ENCODE results near the gene SFN. TPM values are rescaled to one million over a fixed set of nuclear protein-coding genes. Genes with fewer than 3 reads are reported as not detected.

Gene SFN
- total and polyA plus RNA-seq, 2 of the 4 experiments (the other 2 are of a cell fraction) = 0.18 to 0.34 TPM

DNA sequence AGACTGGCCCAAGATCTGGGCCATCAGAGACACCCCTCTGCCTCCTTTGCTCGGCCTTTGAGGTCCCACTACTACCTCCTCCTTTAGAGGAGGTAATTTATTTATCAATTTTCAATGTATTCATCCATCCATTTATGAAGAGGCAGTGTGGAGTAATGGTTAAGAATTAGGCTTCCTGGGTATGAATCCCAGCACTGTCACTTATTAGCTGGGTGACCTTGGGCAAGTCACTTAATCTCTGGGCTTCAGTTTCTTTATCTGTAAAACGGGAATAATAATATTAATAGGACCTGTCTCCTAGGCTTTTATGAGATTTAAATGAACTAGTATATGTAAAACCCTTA is 49.2 kb downstream of the SFN start:
- H4K5ac ChIP-seq (ENCODE audit: low read depth, low read length) = no peak overlapping the region
- no peak overlapping the region for H3K4ac ChIP-seq (ENCODE audit: low read depth, low read length)
- no peaks in the 10 kb centered on the region for H3K9me1 ChIP-seq (ENCODE audit: insufficient read depth, low read length)
- no CpG with 5 or more reads among the region's 2 CpGs for WGBS, 2 experiments (ENCODE audit: extremely low coverage in 2 of 2, insufficient read length in 1 of 2)
- no peak overlapping the region for H2BK20ac ChIP-seq (ENCODE audit: low read depth, low read length)
- BruUV-seq (replicated peaks) = no TSS peak
- no peak overlapping the region for H3K14ac ChIP-seq (replicated peaks; ENCODE audit: low read depth, low read length)
- H3K9me3 ChIP-seq (ENCODE audit: control insufficient read depth, insufficient read depth, low read length) = no peaks in the 10 kb centered on the region
- H2AK5ac ChIP-seq (ENCODE audit: low read depth, low read length) = no peak overlapping the region
- no peak overlapping the region for H3K4me3 ChIP-seq (ENCODE audit: insufficient read depth, low read depth, low read length)
- intact Hi-C loops (cut with micrococcal nuclease) = no loop called here
- H3K79me1 ChIP-seq (ENCODE audit: low read depth in 1 of 2, low read length in 2 of 2) = no peaks in the 10 kb centered on the region
- H3K27me3 ChIP-seq (ENCODE audit: control insufficient read depth, insufficient read depth, low read length) = peaks cover 20% of the 10 kb centered on the region
- no peak overlapping the region for H4K8ac ChIP-seq (ENCODE audit: low read depth in 2 of 2, low read length in 2 of 2)
- ChIA-PET CTCF (no interaction called here), POLR2A (ENCODE audit: unreplicated experiment) (no interaction called here)
- H3K23ac ChIP-seq (ENCODE audit: low read depth, low read length) = no peak overlapping the region
- H2BK5ac ChIP-seq (ENCODE audit: low read depth, low read length, poor library complexity, severe bottlenecking) = no peak overlapping the region
- no peak overlapping the region for H3K27ac ChIP-seq (ENCODE audit: insufficient read depth, low read length)
- DNase-seq (no peak), ATAC-seq (ENCODE audit: low read depth) (no peak)
- no peak overlapping the region for H3K4me2 ChIP-seq (ENCODE audit: low read depth, low read length)
- H3K56ac ChIP-seq (ENCODE audit: extremely low read depth, insufficient read depth, low read length) = no peak overlapping the region
- H2BK120ac ChIP-seq (ENCODE audit: low read depth, low read length) = no peak overlapping the region
- H2AK9ac ChIP-seq (replicated peaks; ENCODE audit: low read depth, low read length, poor library complexity) = no peak overlapping the region
- in situ Hi-C loops (cut with MboI; ENCODE audit: low sequenced_read_pairs) = no loop called here
- no peak overlapping the region for H4K91ac ChIP-seq (ENCODE audit: insufficient read depth, low read depth, low read length)
- no peak overlapping the region for H3K9ac ChIP-seq (ENCODE audit: low read depth, low read length)
- no peak overlapping the region for H2BK15ac ChIP-seq (ENCODE audit: low read depth, low read length)
- TF ChIP-seq MXI1 (IDR thresholded peaks at IDR 0.05; ENCODE audit: borderline replicate concordance, low read depth, low read length) (no peak), USF2 (IDR thresholded peaks at IDR 0.05; ENCODE audit: low read depth, low read length) (no peak), POLR2A (IDR thresholded peaks at IDR 0.05; ENCODE audit: low read depth, low read length) (no peak), FOS (IDR thresholded peaks at IDR 0.05; ENCODE audit: low read depth, low read length) (no peak), RFX5 (IDR thresholded peaks at IDR 0.05; ENCODE audit: low read depth, low read length) (no peak), MAZ (IDR thresholded peaks at IDR 0.05; ENCODE audit: borderline replicate concordance, low read depth, low read length) (no peak), CHD1 (IDR thresholded peaks at IDR 0.05; ENCODE audit: low read depth, low read length) (no peak), RAD21 (IDR thresholded peaks at IDR 0.05; ENCODE audit: low read length) (no peak), SMC3 (IDR thresholded peaks at IDR 0.05; ENCODE audit: low read depth, low read length) (no peak), RCOR1 (IDR thresholded peaks at IDR 0.05; ENCODE audit: insufficient replicate concordance, low read length) (no peak), CEBPB (IDR thresholded peaks at IDR 0.05; ENCODE audit: low read depth, low read length) (no peak), MAFK (IDR thresholded peaks at IDR 0.05; ENCODE audit: low read depth, low read length) (no peak), BHLHE40 (IDR thresholded peaks at IDR 0.05; ENCODE audit: low read depth, low read length) (no peak), CTCF (conservative IDR thresholded peaks at IDR 0.05; ENCODE audit: low read depth, low read length) (no peak), NFE2L2 (IDR thresholded peaks at IDR 0.05; ENCODE audit: low read depth, low read length) (no peak)
- TF ChIP-seq, protein P1, sequence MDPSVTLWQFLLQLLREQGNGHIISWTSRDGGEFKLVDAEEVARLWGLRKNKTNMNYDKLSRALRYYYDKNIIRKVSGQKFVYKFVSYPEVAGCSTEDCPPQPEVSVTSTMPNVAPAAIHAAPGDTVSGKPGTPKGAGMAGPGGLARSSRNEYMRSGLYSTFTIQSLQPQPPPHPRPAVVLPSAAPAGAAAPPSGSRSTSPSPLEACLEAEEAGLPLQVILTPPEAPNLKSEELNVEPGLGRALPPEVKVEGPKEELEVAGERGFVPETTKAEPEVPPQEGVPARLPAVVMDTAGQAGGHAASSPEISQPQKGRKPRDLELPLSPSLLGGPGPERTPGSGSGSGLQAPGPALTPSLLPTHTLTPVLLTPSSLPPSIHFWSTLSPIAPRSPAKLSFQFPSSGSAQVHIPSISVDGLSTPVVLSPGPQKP (IDR thresholded peaks at IDR 0.05; ENCODE audit: borderline replicate concordance, low read depth, low read length) = no peak
- H3K4me1 ChIP-seq (ENCODE audit: control insufficient read depth, insufficient read depth, low read length) = no peaks in the 10 kb centered on the region
- no peaks in the 10 kb centered on the region for H4K20me1 ChIP-seq (ENCODE audit: insufficient read depth, low read length)
- H2AFZ ChIP-seq (replicated peaks; ENCODE audit: low read length, poor library complexity) = no peak overlapping the region
- H3K36me3 ChIP-seq (ENCODE audit: control insufficient read depth, insufficient read depth, low read length) = no peaks in the 10 kb centered on the region
- no peak overlapping the region for H3K18ac ChIP-seq (ENCODE audit: low read depth, low read length)
- dilution Hi-C loops (cut with HindIII; ENCODE audit: low sequenced_read_pairs, unreplicated experiment) = no loop called here
